GM18861 (cell line): ENCODE results near the gene ACAN.

Experiments
- ATAC-seq: cut with Tn5 transposase; IDR thresholded peaks from one replicate; pipeline ENCODE4 v1.9.1; 2021; ENCODE audit not compliant: unreplicated experiment

Gene ACAN

DNA sequence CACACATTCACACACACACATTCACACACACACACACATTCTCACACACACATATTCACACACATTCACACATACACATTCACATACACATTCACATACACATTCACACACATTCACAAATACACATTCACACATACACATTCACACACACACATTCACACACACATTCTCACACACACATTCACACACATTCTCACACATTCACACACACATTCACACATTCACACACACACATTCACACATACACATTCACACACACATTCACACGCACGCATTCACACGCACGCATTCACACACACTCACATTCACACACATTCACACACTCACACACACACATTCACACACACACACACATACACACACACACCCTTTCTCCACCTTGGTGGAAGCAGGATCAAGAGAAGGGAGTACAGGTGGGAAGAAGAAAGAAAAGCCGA lies 97.8 kb downstream of the ACAN start:
- ATAC-seq: no peak

DNA sequence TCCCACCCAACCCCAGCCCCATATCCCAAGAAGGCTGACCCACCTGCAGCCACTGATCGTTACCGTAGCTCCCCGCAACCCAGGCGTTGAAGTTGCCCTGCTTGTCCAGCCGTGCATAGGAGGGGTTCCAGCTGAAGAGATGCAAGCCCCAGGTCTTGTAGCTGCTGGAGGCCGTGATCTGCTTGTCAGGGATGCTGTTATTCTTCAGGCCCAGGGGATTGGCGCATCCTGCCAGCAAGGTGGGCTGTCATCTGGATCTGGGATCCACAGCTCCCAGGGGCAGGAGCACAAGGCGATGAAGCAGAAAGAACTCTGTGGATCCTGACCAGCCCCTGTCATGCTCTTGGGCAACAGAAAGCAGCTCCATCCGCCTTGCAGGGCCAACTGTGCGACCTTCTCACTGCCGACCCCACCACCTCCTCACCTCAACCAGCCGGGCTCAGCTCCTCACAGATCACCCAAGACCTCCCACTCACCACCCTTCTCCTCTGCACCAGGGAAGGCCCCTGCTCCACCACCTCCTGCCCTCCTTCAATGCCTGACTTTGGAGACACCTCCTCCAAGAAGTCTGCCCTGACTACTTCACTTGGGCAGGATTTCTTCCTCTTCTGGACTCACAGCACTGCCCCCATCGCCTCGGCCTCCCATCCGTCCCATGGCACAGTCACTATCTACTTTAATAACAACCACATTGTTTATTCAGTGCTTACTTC lies 98.4 kb downstream of the ACAN start:
- ATAC-seq: no peak

DNA sequence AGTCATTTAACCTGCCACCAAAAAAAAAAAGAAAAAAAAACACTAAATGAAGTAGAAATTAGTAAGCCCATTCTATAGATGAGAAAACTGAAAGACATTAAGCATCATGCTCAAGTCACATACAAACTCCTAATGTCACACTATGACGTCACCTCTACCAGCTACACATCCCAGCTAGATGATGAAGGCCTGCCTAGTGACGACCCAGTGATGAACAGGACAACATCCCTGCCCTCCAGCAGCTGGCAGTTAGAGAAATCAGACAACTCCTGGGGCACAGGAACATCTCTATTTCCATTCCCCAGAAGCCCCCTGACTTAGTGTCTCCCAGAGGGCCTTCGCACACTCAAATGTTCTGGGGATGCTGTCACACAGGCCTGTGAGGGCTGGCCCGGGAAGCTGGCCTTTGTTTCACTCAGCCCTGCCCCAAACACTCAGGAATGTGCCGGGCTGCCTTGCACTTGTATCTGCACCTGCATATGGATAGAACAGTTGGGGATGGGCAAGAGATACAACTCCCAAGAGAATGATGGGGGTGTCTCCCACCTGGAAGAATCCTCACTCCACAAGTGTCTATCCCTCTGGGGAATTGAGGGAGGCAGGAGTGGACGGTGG lies 99.1 kb downstream of the ACAN start:
- ATAC-seq: no peak

DNA sequence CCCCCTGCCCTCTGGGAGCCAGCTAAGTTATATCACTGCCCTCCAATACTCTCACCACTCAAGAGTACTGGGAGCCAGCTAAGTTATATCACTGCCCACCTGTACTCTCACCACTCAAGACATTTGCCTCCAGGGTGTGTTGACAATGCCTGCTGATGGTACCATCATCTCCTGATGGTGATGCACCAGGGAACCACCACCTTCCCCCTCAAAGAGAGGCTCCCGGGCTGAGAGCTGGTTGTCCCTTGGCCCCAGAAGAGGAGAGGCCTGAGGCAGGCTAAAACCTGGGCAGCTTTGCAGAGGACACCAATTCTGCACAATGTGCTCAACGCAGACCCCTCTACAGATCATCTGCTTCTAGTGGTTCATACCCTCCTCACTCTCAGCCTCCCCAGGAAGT lies 99.6 kb downstream of the ACAN start:
- ATAC-seq: no peak

DNA sequence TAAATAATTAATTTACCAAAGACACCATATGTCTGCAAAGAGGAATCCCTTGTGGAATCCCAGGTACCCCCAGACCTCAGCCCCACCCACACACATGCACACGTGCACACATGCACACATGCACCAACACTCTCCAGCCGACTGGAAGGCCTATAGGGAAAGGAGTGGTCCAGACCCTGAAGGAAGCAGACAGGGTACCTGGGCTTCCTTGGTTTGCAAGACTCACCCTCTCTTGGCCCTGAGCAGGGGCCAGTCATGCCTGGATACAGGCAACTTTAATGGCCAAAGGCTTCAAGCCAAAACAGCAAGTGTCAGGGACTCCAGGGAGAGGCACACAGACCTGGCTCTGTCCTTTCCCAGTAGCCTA lies 101.0 kb downstream of the ACAN start:
- no peak for ATAC-seq

DNA sequence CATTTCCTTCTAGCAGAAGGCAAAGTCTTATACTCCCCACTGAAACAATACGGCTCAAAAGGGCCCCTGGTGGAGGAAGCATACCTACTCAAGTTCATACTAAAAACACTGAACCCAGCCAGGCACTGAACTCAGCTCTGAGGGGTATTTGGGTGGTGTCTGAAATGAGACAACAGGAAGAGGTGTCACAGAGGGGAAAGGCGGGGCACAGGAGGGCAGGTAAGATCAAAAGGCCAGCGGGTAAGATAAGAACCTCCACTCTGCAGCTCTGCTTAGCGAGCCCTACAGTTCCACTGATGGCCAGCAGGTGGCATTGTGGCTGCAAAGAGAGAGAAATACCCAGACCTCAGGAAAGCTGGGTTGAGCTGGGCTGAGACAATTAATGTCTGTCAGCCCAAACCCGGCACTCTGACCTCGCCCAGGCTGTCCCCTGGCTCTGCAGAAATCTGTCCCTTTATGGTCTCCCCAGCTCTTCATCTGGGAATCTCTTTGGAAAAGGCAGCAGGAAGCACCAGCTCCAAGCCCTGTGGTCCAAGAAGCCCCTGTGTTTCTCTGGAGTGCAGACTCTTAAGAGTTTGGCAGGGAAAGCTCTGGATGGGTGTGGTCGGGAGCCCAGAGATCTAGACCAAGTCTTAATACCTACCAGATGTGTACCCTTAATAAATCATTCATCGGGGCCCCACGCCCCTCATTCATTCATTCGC lies 101.5 kb downstream of the ACAN start:
- ATAC-seq: peak; percentile 72

DNA sequence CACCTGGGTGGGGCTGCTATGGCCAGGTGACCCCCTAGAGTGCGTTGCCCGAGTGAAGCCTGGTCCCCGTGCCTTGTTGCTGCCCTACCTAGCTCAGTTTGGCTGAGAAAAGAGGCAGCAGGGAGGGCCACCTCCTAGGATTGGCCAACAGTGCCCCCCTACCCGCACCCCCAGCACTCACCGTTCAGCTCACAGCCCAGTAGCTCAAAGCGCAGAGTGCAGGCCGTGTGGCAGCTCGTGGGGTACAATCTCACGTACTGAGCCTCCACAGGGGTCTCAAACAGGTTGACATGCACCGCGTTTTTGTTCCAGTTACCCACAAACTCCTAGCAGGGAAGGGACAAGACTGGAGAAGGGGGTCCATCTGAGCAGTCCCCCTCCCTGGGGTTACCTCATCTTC lies 102.3 kb downstream of the ACAN start:
- no peak for ATAC-seq

DNA sequence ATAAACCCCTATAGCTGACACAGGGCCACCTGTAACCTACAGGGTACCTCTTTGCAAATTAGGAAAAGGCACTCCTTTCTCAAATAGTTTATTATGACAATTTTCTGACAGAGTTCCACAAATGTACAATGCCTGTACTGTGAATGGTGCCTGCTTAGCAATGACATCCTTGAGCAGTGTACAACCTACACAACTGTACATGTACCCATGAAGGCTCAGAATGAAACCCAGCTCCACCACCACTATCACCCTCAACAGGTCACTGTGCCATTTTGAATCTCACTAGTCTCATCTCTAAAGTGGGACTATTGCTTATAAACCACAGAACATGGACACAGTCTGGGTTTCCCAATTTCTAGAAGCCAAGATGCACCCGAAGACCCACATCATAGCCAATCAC lies 102.9 kb downstream of the ACAN start:
- no peak for ATAC-seq

DNA sequence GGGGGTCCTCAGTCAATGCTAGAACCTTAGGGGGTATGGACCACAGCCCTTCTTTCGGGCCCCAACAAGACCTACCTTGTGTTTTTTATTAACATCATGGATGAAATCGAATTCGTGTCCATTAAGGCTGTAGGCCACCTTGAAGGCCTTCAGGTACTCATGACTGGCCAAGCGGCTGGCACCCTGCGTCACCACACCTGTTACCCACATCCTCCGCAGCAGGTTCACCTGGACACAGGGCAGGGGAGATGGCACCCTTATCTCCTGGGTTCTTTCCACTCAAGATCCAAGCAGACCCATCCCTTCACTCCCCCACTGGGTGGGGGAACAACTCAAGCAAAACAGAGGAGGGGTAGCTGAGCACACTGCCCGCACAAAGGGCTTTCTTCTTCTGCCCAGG lies 103.3 kb downstream of the ACAN start:
- ATAC-seq: no peak

DNA sequence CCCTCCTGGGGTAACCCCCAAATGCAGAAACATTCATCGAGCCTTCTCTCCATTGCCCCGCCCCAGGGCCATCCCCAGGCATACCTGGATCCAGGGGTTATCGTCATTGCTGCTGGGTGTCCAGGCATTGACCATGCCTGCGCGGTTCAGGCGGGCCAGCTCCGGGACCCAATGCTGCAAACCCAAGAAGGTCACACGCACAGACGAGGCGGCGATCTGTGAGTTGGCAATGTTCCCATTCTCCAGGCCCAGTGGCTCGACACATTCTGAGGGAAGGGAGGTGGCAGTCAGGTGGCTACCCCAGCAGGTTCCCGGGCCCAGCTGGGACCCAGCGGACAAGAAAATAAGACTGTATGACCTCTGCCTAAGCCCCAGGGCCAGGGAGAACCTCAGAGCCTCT lies 103.9 kb downstream of the ACAN start:
- ATAC-seq: no peak

DNA sequence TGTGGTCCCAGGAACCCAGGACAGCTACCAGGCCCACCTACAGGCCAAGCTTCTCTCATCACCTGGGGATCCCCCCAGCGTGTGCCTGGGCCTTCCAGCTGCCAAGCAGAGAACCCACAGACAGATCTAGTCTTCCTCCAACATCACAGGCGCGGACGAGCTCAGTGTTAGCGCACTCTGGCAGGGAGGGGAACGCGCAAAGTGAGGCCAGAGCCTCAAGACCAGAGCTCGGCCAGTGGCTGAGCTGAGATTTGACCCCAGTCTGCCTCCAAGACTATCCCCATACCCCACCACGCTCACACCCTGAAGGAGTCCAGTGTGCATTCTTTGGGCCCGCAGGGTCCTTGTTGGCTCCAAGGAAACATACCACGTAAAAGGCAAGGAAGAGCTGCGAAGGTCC lies 104.9 kb downstream of the ACAN start:
- no peak for ATAC-seq

DNA sequence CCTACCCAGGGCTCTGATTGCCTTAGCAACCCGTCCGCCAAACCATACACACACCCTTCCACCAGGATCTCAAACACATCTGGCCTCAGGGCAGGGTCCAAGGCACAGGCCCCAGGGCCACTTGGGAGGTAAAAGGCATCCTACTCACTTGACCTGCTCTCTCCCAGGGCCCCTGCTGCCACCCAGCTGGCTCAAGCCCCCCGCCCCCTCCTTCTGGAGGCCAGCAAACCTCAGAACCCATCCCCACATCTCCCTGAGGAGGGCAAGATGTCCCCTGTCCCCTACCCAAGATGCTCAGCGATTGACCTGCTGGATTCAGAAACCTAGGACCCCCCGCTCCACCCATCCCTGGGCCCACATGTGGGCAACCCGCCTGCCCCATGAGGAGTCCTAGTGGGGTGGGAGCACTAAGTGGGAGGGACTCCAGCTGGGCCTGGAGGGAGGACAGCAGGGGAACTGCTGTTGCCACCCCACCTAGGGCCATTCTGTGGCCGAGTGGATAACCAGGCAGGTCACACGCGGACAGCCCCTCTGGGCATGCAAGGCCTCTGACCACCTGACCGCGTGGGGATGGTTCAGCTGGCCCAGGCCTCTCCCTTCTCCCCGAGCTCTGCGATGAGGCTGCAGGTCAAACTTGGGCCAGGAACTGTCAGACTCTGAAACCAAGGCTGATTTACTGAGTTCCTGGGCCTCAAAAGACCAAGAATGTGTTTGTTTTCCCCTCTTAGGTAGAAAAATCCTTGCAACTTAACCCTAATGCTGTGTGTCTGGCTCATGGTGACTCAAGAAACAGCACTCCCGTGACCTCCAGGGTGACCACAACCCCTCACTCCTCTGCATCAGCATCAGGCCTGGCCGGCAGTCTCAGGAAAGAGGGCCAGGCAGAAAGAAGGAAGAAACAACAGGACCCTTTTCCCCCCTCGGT lies 105.7 kb downstream of the ACAN start:
- no peak for ATAC-seq

DNA sequence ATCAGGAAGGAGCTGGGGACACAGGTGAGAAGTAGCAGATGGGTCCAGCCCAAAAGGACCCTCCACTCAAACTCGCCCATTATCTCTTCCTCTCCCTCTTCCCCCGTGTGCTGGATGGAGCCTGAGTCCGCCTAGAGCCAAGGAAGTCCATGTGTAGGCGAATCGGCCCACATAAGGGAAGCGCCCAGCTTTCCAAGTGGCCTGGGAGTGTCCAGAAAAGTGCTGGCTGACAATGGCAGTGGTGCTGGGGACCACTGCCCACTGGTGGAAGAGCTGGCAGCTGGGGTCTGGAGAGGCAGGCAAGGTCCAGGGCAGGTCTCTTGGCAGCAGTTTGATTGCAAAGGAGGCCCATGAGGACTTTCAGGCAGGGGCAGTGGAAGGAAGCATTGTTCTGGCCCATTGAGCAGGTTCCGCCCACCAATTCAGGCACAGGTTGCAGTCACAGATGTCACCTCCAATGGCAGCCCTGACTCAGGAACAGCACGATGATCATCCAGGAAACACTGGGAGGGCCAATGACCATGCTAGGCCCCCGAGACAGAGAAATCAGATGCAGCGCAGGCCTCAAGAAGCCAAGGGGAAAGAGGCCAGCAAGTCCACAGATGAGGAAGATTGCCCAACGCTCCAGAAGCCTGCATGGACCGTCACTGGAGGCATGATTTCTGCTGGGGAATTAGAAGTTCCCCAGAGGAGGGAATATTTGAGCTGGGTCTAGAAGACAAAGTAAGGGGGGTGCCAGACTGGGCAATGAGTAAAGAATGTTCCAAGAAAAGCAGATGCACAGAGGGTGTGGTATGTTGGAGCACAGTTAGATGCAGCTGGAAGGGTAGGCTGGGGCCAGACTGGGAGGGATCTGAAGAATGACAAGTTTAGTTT lies 107.0 kb downstream of the ACAN start:
- no peak for ATAC-seq

DNA sequence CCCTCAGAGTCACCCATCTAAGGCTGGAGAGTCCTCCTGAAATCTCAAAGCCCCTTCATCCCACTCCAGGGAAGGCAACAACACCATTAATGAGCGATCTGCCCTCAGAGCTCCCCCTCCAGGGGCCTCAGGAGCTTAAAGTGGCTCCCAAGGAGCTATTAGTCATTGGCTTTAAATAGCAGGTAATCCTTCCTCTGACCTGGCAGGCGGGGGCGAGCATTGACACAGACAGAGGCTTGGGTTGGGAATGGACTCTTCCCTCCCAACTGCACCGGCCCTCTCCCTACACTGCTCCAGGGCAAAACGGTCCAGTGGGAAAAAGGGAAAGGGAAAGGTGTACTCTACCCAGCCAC lies 108.5 kb downstream of the ACAN start:
- no peak for ATAC-seq

DNA sequence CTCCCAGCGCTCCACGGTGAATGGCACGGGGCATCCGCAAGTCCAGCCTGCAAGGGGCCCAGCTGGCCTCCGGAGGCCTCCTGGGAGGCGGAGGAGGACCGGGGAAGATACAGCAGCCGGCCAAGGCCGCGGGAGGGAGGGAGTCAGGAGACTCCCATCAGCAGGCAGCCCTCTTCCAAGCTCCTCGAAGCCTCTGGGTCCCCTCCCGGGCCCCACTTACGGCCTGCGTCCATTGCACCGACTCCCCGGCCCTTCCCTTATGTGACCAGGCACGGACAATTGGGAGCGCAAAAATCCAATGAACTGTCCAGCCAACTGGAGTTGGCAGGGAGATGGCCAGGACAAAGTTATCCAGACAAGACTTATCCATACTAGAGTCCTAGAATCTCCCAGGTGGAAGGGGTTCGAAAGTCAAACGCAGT lies 109.3 kb downstream of the ACAN start:
- ATAC-seq: no peak

DNA sequence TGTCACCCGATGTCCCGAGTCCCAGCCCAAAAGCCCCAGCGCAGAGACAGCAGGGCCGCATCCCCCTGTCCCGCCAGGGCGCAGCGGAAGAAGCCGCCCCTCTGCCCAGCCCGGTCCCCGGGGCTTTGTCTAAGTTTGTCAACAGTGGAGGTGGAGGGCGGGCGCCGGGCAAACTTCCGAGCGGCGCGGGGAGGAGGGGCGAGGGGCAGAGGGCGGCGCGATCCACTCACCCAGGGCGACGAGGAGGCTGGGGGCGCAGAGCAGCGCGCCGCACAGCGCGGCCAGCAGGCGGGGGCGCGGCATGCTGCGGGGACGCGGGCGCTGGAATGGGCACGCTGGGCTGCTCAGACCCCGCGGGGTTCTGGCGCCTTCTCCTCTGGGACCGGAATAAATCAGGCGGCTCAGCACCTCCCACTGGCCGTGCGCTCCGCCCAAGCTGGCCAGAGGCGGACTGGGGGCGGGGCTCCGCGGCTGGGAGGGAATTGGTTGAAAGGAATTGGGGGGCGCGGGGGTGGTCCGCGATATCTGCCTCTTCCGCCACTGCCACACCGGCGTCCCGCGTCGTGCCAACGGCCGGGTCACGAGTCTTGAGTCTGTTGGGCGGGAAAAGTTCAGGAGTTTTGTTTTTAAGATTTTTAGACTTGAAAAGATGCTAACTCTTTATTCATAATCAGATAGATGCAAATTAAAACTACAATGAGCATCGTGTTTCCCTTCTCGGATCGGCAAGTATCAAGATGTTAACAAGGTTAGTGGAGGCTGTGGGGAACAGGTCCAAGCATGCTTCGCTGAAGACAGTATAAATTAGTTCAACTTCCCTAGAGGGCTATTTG lies 110.0 kb downstream of the ACAN start, which contains the start of gene MFGE8:
Gene MFGE8, minus strand, starts transcription at position 363 of the 833 bp plus-strand sequence. Its CDS starts 60 bp downstream, at position 303.
- ATAC-seq: peak; percentile 67

DNA sequence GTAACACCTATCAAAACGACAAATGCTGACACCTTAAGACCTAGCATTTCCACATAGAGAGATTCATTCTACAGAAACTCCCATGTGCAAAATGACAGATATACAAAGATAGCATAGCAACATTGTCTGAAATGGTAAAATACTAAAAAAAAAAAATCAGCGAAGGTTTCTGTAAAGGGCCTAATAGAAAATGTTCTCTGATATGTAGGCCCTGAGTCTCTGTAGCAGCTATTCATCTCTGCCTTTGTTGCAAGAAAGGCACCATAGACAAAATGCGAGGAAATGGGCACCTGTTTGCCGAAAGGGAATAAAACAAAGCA lies 110.6 kb downstream of the ACAN start:
- ATAC-seq: no peak

DNA sequence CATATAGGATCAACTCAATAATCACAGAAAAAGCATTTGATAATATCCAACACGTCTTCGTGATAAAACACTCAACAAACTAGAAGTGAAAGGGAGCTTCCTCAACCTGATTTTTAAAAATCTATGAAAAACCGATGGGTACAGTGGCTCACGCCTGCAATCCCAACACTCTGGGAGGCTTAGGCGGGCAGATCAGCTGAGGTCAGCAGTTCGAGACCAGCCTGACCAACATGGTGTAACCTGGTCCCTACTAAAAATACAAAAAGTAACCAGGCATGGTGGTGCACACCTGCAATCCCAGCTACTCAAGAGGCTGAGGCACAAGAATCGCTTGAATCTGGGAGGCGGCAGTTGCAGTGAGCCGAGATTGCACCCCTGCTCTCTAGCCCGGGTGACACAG lies 112.1 kb downstream of the ACAN start:
- ATAC-seq: no peak

DNA sequence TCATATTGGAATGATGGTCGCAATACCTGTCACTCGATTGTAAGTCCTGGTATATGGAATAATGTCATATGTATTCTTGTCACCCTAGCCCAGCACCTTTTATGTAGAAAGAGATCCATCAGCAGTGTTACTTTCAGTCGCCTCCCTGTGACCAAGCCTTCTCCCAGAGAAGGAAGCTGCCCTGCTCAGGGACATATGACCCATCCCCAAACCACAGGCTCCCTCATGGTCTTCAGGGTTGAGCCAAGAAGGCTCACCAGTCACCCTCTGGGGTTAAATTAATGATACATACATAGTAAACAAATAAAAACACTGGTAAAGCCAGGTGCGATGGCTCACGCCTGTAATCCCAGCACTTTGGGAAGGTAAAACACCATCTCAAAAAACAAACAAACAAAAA lies 114.5 kb downstream of the ACAN start:
- no peak for ATAC-seq

DNA sequence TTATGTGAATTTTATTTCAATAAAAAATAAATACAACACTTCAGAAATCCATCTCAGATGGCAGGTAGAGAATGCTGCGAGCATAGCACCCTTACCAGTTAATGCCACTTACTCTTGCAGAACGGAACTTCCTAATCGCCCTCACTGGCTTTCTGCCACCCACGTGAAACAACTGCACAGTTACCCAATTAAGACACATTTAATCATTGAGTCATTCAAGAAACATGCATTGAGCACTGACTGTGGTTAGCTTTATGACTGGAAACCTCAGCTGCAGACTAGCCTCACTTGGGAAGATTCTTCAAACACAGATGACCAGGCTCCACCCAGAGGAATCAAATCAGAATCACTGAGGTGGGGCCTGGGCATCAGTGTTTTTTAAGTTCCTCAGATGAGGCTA lies 115.5 kb downstream of the ACAN start:
- ATAC-seq: peak; percentile 86
